ENCODE data around the gene FHL3.
A peak's percentile ranks its signal among the peaks of the same experiment; 100 is the strongest.

FHL3 gene

DNA sequence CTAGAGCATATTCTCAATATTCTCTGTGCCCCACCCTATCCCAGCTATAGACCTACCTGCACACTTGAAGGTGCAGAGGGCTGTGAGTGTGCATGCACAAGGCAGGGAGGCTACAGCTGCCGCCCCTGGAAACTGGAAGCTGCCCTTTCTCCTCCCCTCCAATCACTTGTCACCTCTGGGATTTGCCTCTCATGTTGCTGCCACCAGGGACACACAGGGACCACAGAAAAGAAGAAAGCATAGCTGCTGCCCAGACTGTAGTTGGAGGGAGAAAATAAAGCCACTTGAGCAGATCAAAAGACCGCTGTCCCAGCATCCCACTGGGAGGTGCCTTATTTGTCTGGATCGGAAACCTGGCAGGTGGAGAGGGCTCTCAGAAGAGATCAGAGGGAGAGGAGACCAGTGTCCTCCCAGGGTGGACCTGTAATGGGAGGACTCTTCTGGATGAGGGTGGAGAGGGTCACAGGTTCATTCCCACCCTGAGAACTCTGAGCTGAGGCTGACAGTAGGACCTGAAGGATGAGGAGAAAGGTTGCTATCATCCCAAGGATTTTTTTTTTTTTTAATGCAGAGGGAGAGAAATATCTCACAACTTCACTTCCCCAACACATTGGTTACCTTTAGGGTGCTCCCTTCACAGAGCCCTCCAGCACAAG, 50.9 kb downstream of the FHL3 start:
- Histone ChIP-seq H3K36me3 (ENCODE audit: insufficient read depth, low read length) (peaks cover 14% of the 10 kb centered on the region), H3K9me3 (ENCODE audit: control insufficient read depth, insufficient read depth, low read length) (no peaks in the 10 kb centered on the region), H3K9ac (ENCODE audit: low read depth, low read length) (no peak overlapping the region), H3K4me1 (ENCODE audit: insufficient read depth, low read length) (peaks cover 6% of the 10 kb centered on the region; the same call in 1 of the 2 replicates)

GRCh38 chr1:37952738-37953137, 52.6 kb downstream of the FHL3 start:
- Histone ChIP-seq H3K9me3 (ENCODE audit: control insufficient read depth, insufficient read depth, low read length) (no peaks in the 10 kb centered on the region; the same call in 1 of the 2 replicates), H3K36me3 (ENCODE audit: insufficient read depth, low read length) (peaks cover 2% of the 10 kb centered on the region; the same call in 1 of the 2 replicates), H3K9ac (ENCODE audit: low read depth, low read length) (no peak overlapping the region), H3K4me1 (ENCODE audit: insufficient read depth, low read length) (peaks cover 6% of the 10 kb centered on the region; the same call in 1 of the 2 replicates)

- no peaks in the 10 kb centered on the region; the same call in 1 of the 2 replicates for H3K9me3 ChIP-seq (ENCODE audit: control insufficient read depth, insufficient read depth, low read length)
- peaks cover 6% of the 10 kb centered on the region; the same call in 1 of the 2 replicates for H3K4me1 ChIP-seq (ENCODE audit: insufficient read depth, low read length)
- H3K9ac ChIP-seq (ENCODE audit: low read depth, low read length): no peak overlapping the region
- no peaks in the 10 kb centered on the region; the same call in 1 of the 2 replicates for H3K36me3 ChIP-seq (ENCODE audit: insufficient read depth, low read length)
Measured at GRCh38 chr1:37951783-37952624, 53.3 kb downstream of the FHL3 start.

DNA sequence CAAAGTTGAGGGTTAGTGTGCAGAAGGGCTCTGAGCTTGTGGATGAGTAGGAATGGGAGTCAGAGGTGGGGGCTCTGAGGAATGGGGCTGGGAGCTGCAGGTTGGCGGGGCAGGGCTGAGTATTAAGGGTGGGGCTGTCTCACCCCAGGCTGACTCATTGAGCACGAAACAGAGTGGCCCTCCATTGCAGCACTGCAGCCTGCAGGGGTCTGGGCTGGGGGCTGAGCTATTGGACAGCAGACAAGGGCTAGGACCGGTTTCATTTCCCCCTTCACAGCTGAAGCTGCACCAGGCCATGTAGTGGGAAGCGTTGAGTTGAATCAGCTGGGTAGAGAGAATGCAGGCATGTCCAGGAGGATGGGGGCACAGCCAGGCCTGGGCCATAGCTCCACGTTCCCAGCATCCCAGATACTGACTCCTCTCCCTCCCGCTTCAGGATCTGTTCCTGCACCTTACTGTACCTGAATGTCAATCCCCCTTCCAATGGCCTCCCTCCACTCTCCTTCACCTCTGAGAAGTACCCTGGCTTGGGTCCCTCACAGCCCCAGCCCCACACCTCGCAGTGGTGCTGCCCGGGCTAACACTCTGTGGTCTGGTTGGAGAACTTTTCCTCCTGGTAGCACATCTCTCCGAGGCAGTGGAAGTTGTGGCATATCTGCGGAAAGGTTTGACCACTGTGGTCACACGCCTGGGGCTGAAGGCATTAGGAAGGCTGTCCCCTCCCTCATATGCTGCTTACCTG, 54.1 kb downstream of the FHL3 start:
- Histone ChIP-seq H3K9ac (ENCODE audit: low read depth, low read length) (no peak overlapping the region), H3K4me1 (ENCODE audit: insufficient read depth, low read length) (peaks cover 6% of the 10 kb centered on the region; the same call in 1 of the 2 replicates), H3K9me3 (ENCODE audit: control insufficient read depth, insufficient read depth, low read length) (no peaks in the 10 kb centered on the region; the same call in 1 of the 2 replicates), H3K36me3 (ENCODE audit: insufficient read depth, low read length) (no peaks in the 10 kb centered on the region)

GRCh38 chr1:37949524-37950152, 55.7 kb downstream of the FHL3 start:
- H3K9ac ChIP-seq (ENCODE audit: low read depth, low read length): no peak overlapping the region
- no peaks in the 10 kb centered on the region; the same call in 1 of the 2 replicates for H3K9me3 ChIP-seq (ENCODE audit: control insufficient read depth, insufficient read depth, low read length)
- H3K4me1 ChIP-seq (ENCODE audit: insufficient read depth, low read length): peaks cover 11% of the 10 kb centered on the region; the same call in 1 of the 2 replicates
- H3K36me3 ChIP-seq (ENCODE audit: insufficient read depth, low read length): no peaks in the 10 kb centered on the region

- Histone ChIP-seq H3K36me3 (ENCODE audit: insufficient read depth, low read length) (no peaks in the 10 kb centered on the region; the same call in 1 of the 2 replicates), H3K4me1 (ENCODE audit: insufficient read depth, low read length) (peaks cover 11% of the 10 kb centered on the region; the same call in 1 of the 2 replicates), H3K9me3 (ENCODE audit: control insufficient read depth, insufficient read depth, low read length) (no peaks in the 10 kb centered on the region; the same call in 1 of the 2 replicates), H3K9ac (ENCODE audit: low read depth, low read length) (no peak overlapping the region)
Measured at GRCh38 chr1:37948841-37949240, 56.5 kb downstream of the FHL3 start.

- Histone ChIP-seq H3K4me1 (ENCODE audit: insufficient read depth, low read length) (peaks cover 11% of the 10 kb centered on the region; the same call in 1 of the 2 replicates), H3K9ac (ENCODE audit: low read depth, low read length) (no peak overlapping the region), H3K9me3 (ENCODE audit: control insufficient read depth, insufficient read depth, low read length) (no peaks in the 10 kb centered on the region; the same call in 1 of the 2 replicates), H3K36me3 (ENCODE audit: insufficient read depth, low read length) (no peaks in the 10 kb centered on the region; the same call in 1 of the 2 replicates)
Measured at GRCh38 chr1:37948166-37948565, 57.1 kb downstream of the FHL3 start.

GRCh38 chr1:37947364-37947763, 58.0 kb downstream of the FHL3 start:
- Histone ChIP-seq H3K36me3 (ENCODE audit: insufficient read depth, low read length) (no peaks in the 10 kb centered on the region; the same call in 1 of the 2 replicates), H3K9me3 (ENCODE audit: control insufficient read depth, insufficient read depth, low read length) (no peaks in the 10 kb centered on the region; the same call in 1 of the 2 replicates), H3K9ac (ENCODE audit: low read depth, low read length) (peak overlapping the region; percentile 75; the same call in 1 of the 2 replicates), H3K4me1 (ENCODE audit: insufficient read depth, low read length) (peaks cover 11% of the 10 kb centered on the region; the same call in 1 of the 2 replicates)
